ENCODE results near the gene MLANA.

The MLANA gene, protein sequence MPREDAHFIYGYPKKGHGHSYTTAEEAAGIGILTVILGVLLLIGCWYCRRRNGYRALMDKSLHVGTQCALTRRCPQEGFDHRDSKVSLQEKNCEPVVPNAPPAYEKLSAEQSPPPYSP

DNA sequence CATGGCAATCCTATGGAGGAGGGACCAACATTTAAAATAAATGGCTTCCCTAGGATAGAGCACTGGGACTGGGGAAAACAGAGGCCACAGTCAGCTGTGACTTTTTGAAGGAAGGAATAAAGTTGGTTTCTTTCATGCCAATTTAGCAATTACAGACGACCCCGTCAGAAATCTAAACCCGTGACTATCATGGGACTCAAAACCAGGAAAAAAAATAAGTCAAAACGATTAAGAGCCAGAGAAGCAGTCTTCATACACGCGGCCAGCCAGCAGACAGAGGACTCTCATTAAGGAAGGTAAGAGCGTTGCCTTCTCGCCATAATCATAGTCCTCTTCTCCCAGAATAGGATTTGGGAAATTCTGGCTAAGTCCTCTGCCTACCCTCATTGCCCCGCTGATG is at the start of gene MLANA:
Gene MLANA, plus strand, starts transcription at position 249 of the 400 bp plus-strand sequence. CDS start 1,586 bp downstream, outside the sequence.
- DNase-seq: no peak

DNA sequence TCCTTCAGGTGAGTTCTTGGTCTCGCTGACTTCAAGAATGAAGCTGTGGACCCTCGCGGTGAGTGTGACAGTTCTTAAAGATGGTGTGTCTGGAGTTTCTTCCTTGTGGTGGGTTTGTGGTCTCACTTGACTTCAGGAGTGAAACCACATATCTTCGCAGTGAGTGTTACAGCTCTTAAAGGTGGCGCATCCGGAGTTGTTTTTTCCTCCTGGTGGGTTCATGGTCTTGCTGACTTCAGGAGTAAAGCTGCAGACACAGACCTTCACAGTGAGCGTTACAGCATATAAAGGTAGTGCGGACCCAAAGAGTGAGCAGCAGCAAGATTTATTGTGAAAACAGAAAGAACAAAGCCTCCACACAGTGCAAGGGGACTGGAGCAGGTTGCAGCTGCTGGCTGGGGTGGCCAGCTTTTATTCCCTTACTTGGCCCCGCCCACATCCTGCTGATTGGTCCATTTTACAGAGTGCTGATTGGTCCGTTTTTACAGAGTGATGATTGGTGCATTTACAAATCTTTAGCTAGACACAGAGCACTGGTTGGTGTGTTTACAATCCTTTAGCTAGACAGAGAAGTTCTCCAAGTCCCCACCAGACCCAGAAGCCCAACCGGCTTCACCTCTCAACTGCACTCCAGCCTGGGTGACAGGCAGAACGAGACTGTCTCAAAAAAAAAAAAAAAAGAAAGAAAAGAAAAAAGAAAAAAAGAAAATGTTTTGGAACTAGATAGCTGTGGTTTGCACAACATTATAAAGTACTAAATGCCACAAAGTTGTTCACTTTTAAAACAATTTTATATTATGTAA is 48.7 kb upstream of the MLANA start:
- no peak for DNase-seq

GRCh38 chr9:5842929-5843793 is 47.5 kb upstream of the MLANA start:
- no peak for DNase-seq

GRCh38 chr9:5843794-5844471 is 46.8 kb upstream of the MLANA start:
- DNase-seq: peak; percentile 58

GRCh38 chr9:5845157-5845531 is 45.5 kb upstream of the MLANA start:
- no peak for DNase-seq

- no peak for DNase-seq
Measured at GRCh38 chr9:5846096-5846495, 44.6 kb upstream of the MLANA start.

GRCh38 chr9:5846501-5846921 is 44.2 kb upstream of the MLANA start:
- DNase-seq: no peak

GRCh38 chr9:5848372-5848882 is 42.3 kb upstream of the MLANA start:
- DNase-seq: no peak

DNA sequence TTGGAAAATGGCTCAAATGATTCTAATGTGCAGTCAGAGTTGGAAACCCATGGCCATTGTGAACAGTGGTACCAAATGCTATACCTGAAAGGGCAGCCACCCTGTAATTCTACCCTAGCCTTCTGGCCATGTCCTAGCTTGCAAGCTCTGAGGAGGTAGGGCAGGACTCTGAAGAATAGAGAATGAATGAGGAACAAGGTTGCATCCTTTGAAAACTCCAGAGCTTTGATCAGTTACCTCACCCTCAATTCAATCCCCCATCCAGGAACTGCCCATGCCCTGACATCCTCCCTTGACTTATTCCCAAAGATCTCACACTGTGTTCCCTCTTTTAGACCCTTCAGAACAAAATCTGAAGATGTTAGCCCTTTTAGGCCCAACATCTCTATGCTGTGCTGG is 40.0 kb upstream of the MLANA start:
- DNase-seq: no peak

DNA sequence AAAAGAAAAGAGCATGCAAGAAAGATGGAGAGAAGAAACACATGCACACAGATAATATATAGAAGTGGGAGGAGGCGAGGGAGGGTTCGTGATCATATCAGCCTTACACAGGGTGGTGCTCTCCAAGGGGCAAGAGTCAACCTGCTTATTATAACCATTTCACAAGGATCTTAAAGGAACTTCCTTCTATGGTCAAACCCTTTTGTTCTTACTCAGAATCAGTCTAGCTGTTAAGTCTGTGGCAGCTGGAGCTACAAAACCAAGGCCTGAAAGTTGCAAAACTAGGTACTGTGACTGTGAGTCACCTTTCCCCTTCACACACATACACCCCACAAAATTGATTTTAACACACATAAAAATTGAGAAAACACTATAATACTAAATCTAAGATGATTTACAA is 39.2 kb upstream of the MLANA start:
- DNase-seq: no peak

GRCh38 chr9:5852987-5853386 is 37.7 kb upstream of the MLANA start:
- DNase-seq: no peak

- DNase-seq: no peak
Measured at GRCh38 chr9:5853617-5854016, 37.1 kb upstream of the MLANA start.

DNA sequence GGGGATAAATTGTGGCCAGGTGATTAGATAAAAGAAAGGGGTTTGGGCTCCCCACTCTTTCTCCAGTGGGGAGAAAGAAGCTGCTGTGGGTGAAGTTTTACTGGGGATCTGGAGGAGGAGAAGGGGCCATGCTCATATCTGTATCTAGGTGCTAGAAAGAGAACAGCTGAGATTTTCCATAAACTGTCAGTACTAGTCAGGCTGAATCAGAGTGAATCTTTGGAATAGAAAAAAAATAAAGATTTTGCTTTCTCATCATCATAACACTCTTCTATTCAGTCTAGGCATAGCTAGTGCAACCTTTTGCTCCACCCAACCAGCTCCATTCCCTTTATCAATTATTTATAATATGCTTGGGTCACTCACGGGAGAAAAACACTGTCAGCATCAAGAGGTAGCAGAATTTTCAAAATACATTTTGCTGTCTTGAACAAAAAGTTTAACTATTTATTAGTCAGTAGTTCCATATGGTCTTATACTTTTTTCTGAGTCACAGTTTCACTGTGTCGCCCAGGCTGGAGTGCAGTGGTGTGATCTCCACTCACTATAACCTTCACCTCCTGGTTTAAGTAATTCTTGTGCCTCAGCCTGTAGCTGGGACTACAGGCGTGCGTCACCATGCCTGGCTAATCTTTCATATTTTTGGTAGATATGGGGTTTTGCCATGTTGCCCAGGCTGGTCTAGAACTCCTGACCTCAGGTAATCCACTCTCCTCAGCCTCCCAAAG is 36.5 kb upstream of the MLANA start:
- no peak for DNase-seq

- no peak for DNase-seq
Measured at GRCh38 chr9:5857928-5858327, 32.8 kb upstream of the MLANA start.

- no peak for DNase-seq
Measured at GRCh38 chr9:5858833-5859232, 31.9 kb upstream of the MLANA start.

- no peak for DNase-seq
Measured at GRCh38 chr9:5863092-5863746, 27.5 kb upstream of the MLANA start.

DNA sequence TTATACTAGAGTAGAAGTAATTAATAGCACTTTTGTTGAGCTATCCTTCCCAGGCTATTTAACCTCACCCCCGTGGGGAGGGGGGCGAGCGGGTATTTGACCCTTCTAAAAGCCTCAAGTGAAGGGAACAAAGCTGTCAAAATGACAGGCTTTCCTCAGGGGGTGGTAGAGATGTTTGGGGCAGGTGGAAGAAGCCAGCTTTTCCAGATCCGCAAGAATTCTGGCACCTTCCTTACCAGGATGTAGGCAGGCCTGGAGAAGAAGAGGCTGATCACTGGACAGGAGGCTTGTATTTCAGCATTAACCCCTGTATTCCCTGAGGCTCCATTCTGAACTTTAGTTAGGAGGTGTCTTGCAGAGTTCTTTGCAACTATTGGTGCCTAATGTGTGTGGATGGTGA is 26.2 kb upstream of the MLANA start:
- DNase-seq: no peak

- no peak for DNase-seq
Measured at GRCh38 chr9:5866272-5866671, 24.4 kb upstream of the MLANA start.

DNA sequence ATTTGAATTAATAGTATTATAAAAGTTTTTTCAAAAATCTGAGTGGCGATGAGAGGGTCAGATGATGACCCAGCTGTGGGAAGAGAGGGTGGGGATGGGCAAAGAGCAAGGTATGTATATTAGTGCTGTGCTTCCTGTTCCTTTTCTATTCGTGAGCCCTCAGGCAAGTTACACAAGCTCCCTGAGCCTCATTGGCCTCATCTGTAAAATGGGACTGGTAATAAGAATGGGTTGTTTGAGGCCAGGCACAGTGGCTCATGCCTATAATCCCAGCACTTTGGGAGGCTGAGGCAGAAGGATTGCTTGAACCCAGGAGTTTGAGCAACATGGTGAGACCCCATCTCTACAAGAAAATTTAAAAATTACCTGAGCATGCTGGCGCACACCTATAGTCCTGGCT is 24.0 kb upstream of the MLANA start:
- DNase-seq: no peak

DNA sequence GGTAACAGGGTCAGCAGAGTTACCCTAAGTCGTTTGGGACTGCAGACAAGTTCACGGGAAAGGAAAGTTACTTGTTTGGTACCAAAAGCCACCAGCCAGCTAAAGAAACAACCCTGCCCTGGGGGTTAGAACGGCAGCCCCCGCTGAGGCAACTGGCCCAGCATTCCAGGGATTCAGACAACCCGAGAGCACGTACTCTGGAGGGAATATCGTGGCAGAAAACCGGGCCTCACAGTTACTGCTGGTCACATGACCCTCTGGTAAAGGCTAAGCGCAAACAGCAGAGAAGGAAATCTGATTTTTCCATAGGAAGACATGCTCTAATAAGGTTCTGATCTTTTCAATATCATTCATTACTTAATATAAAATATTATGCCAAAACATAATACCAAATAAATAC is 22.5 kb upstream of the MLANA start:
- DNase-seq: no peak

- DNase-seq: no peak
Measured at GRCh38 chr9:5869315-5870019, 21.2 kb upstream of the MLANA start.

Measured in NCI-H2227 treated with DMSO at 0.1 percent for 48 hours (cell line).